HCT116 (cell line): ENCODE measurements around the gene CAB39. TPM values are rescaled to one million over a fixed set of nuclear protein-coding genes. Genes with fewer than 3 reads are reported as not detected.

Experiments
- ATAC-seq: fragments of 200-7000 bp; cut with Tn5 transposase; 2 replicates; pipeline ENCODE4 v1.9.1; 2020; ENCODE audit warnings: mild to moderate bottlenecking, moderate library complexity
- BruUV-seq: library from RNA; stranded (reverse); fragments of 400-500 nt; replicated peaks from 2 replicates; lab custom pipeline; 2021; lab: Mats Ljungman, UMichigan
- CTCF ChIA-PET: fragments of 300-600 bp; sonication (Branson Sonifier 250); formaldehyde crosslinking; loops from one replicate; lab custom pipeline; 2021; ENCODE audit warnings: antibody characterized with exemption; lab: Charles Lee
- POLR2A ChIA-PET: fragments of 300-600, 350-600 bp; sonication (Branson Sonifier 250); formaldehyde crosslinking; loops from one replicate; lab custom pipeline; 2021; ENCODE audit warnings: antibody characterized with exemption; lab: Charles Lee
- RAD21 ChIA-PET, 2 experiments: fragments of 300-600 bp; sonication (Branson Sonifier 250); formaldehyde crosslinking; loops; one replicate each; lab custom pipeline; 2023; ENCODE audit warnings: low total read pairs in 2 of 2; ENCODE audit not compliant: uncharacterized antibody in 2 of 2, unreplicated experiment in 2 of 2, low non-redundant PET in 1 of 2; lab: Charles Lee
- DNase-seq: peaks from one replicate; pipeline ENCODE4 v3.0.0-alpha.2; 2010; ENCODE audit warnings: low read depth, low spot score
- H2AFZ ChIP-seq: fragments of 200-600 bp; shearing (Covaris generic), sonication (generic); 2 replicates; pipeline ENCODE4 v1.6.1; 2017; ENCODE audit warnings: low read depth, mixed run types, mixed read lengths, antibody characterized with exemption, low read length; ENCODE audit not compliant: poor library complexity, severe bottlenecking
- H3K27ac ChIP-seq: 2 replicates; pipeline ENCODE4 v1.5.1; 2012; ENCODE audit warnings: low read depth, low read length
- H3K27me3 ChIP-seq: fragments of 200-600 bp; sonication (generic); 2 replicates; pipeline ENCODE4 v1.6.1; 2016; ENCODE audit warnings: mixed run types, low read length, mixed read lengths; ENCODE audit not compliant: insufficient read depth
- H3K36me3 ChIP-seq, 2 experiments: fragments of 200-500 bp in 1 of 2; fragments of 200-600 bp in 1 of 2; sonication (Bioruptor generic) in 1 of 2; sonication (generic) in 1 of 2; 2 replicates each; pipeline versions ENCODE4 v1.5.1 to v1.6.1; 2014 to 2016; ENCODE audit warnings: low read length in 2 of 2, inconsistent platforms in 1 of 2, mixed read lengths in 1 of 2, mixed run types in 1 of 2; ENCODE audit not compliant: insufficient read depth in 2 of 2, control insufficient read depth in 1 of 2
- H3K4me1 ChIP-seq, 2 experiments: fragments of 200-600 bp in 1 of 2; sonication (generic) in 1 of 2; 2 replicates each; pipeline versions ENCODE4 v1.5.1 to v1.6.1; 2012 to 2017; ENCODE audit warnings: low read length in 2 of 2, inconsistent platforms in 1 of 2, mild to moderate bottlenecking in 1 of 2, mixed read lengths in 1 of 2, mixed run types in 1 of 2, moderate library complexity in 1 of 2; ENCODE audit not compliant: insufficient read depth in 2 of 2, control insufficient read depth in 1 of 2
- H3K4me2 ChIP-seq: fragments of 200-600 bp; sonication (generic); 2 replicates; pipeline ENCODE4 v1.6.1; 2017; ENCODE audit warnings: mixed run types, low read length, mixed read lengths
- H3K4me3 ChIP-seq, 2 experiments: fragments of 200-600 bp in 1 of 2; sonication (generic) in 1 of 2; replicated peaks in 1 of 2; 2 replicates each; pipeline ENCODE4 v1.5.1; 2011 to 2016; ENCODE audit warnings: low read length in 2 of 2, control low read depth in 1 of 2, low read depth in 1 of 2, mild to moderate bottlenecking in 1 of 2, mixed read lengths in 1 of 2, mixed run types in 1 of 2
- H3K79me2 ChIP-seq: fragments of 200-600 bp; sonication (generic); 2 replicates; pipeline ENCODE4 v1.6.1; 2017; ENCODE audit warnings: mild to moderate bottlenecking, mixed run types, low read length, moderate library complexity, mixed read lengths; ENCODE audit not compliant: insufficient read depth
- H3K9ac ChIP-seq: fragments of 200-600 bp; sonication (generic); 2 replicates; pipeline ENCODE4 v1.6.1; 2016; ENCODE audit warnings: low read length, mixed read lengths
- H3K9me2 ChIP-seq: fragments of 200-600 bp; sonication (generic), shearing (Covaris generic); 2 replicates; pipeline ENCODE4 v1.6.1; 2017; ENCODE audit warnings: mixed run types, mild to moderate bottlenecking, moderate library complexity; ENCODE audit not compliant: insufficient read depth
- H3K9me3 ChIP-seq, 2 experiments: fragments of 200-500 bp in 1 of 2; fragments of 200-600 bp in 1 of 2; sonication (Bioruptor generic) in 1 of 2; sonication (generic) in 1 of 2; 2 replicates each; pipeline ENCODE4 v1.6.1; 2014 to 2017; ENCODE audit warnings: low read length in 2 of 2, mixed read lengths in 2 of 2, inconsistent platforms in 1 of 2, low read depth in 1 of 2, mild to moderate bottlenecking in 1 of 2, mixed run types in 1 of 2, moderate library complexity in 1 of 2; ENCODE audit not compliant: control insufficient read depth in 1 of 2, insufficient read depth in 1 of 2
- H4K20me1 ChIP-seq: fragments of 200-600 bp; sonication (generic), shearing (Covaris generic); 2 replicates; pipeline ENCODE4 v1.6.1; 2017; ENCODE audit warnings: mixed run types, mild to moderate bottlenecking, moderate library complexity; ENCODE audit not compliant: insufficient read depth
- EZH2 ChIP-seq: fragments of 200-600 bp; sonication (generic); IDR thresholded peaks from 2 replicates; pipeline ENCODE4 v1.6.1; 2017; ENCODE audit warnings: antibody characterized with exemption, mixed run types
- FOSL1 ChIP-seq: IDR thresholded peaks from 2 replicates; pipeline ENCODE4 v1.6.1; 2012; ENCODE audit warnings: low read depth
- JUND ChIP-seq: IDR thresholded peaks from 2 replicates; pipeline ENCODE4 v1.6.1; 2012
- POLR2A ChIP-seq: IDR thresholded peaks from 2 replicates; pipeline ENCODE4 v1.7.0; 2011; ENCODE audit warnings: borderline replicate concordance; ENCODE audit not compliant: insufficient read depth, insufficient read length; ENCODE audit errors: extremely low read depth
- SP1 ChIP-seq: IDR thresholded peaks from 2 replicates; pipeline ENCODE4 v1.6.1; 2012; ENCODE audit warnings: low read depth
- ZFX ChIP-seq: fragments of 450-650 bp; IDR thresholded peaks from 2 replicates; pipeline ENCODE4 v1.6.1; 2017
- ZNF274 ChIP-seq: fragments of 200-500 bp; sonication (Bioruptor generic); IDR thresholded peaks from 2 replicates; pipeline ENCODE4 v1.6.1; 2014; ENCODE audit warnings: mild to moderate bottlenecking, low read depth, low read length, inconsistent platforms
- intact Hi-C: fragments of 100-400 bp; cut with micrococcal nuclease; formaldehyde crosslinking; loops from 2 replicates; pipeline ENCODE4 v1.10.0; 2022
- total RNA-seq: library from RNA; stranded (reverse); gene quantifications from one replicate; pipeline ENCODE4 v1.2.1, GENCODE V29; 2021; ENCODE audit not compliant: unreplicated experiment
- TF ChIP-seq, protein P1 (sequence below): IDR thresholded peaks from 2 replicates; pipeline ENCODE4 v1.6.1; 2012
- TF ChIP-seq, protein P2 (sequence below): IDR thresholded peaks from 2 replicates; pipeline ENCODE4 v1.6.1; 2012; ENCODE audit warnings: low read depth
- TF ChIP-seq, protein P3 (sequence below): IDR thresholded peaks from 2 replicates; pipeline ENCODE4 v1.6.1; 2012

The CAB39 gene
- total RNA-seq, 1 experiment from 2014 or later, result 63.6 TPM

DNA sequence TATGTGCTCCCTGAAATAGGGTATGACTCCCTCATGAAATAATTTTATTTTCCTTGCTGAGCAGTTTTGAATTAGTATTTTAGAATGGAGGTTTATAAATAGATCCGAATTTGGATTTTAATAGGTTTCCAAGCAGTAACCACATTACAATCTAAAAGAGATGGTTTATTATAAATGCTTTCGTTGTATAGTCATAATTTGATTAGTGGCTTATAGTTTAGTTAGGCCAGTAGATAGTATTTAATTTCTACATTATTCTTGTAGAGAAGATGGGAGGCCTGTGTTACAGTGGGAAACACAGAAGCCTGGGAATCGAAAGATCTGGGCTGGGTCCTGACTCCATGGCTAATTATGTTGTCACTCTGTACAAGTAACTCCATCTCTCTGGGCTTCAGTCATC, 6.7 kb downstream of the CAB39 start:
- Histone ChIP-seq H3K79me2 (peaks cover 99% of the 10 kb centered on the region), H3K4me2 (no peak overlapping the region), H3K36me3 (peaks cover 0 to 18% of the 10 kb centered on the region in 2 experiments; a peak in 2 of 4 replicates), H3K9me3 (no peaks in the 10 kb centered on the region), H2AFZ (no peak overlapping the region), H3K27me3 (no peaks in the 10 kb centered on the region), H3K27ac (no peak overlapping the region), H3K4me1 (peaks cover 5 to 7% of the 10 kb centered on the region in 2 experiments; a peak in 3 of 4 replicates), H3K9ac (no peak overlapping the region), H3K9me2 (no peaks in the 10 kb centered on the region), H3K4me3 (no peak overlapping the region), H4K20me1 (peaks cover 19% of the 10 kb centered on the region; the same call in 1 of the 2 replicates)
- no peak for ATAC-seq
- BruUV-seq, result no TSS peak
- RAD21 ChIA-PET, result no interaction called here
- TF ChIP-seq, protein P1, sequence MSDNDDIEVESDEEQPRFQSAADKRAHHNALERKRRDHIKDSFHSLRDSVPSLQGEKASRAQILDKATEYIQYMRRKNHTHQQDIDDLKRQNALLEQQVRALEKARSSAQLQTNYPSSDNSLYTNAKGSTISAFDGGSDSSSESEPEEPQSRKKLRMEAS, result no peak
- TF ChIP-seq SP1 (no peak), POLR2A (no peak), FOSL1 (no peak), ZFX (no peak), JUND (no peak), EZH2 (no peak), ZNF274 (no peak)
- TF ChIP-seq, protein P2, sequence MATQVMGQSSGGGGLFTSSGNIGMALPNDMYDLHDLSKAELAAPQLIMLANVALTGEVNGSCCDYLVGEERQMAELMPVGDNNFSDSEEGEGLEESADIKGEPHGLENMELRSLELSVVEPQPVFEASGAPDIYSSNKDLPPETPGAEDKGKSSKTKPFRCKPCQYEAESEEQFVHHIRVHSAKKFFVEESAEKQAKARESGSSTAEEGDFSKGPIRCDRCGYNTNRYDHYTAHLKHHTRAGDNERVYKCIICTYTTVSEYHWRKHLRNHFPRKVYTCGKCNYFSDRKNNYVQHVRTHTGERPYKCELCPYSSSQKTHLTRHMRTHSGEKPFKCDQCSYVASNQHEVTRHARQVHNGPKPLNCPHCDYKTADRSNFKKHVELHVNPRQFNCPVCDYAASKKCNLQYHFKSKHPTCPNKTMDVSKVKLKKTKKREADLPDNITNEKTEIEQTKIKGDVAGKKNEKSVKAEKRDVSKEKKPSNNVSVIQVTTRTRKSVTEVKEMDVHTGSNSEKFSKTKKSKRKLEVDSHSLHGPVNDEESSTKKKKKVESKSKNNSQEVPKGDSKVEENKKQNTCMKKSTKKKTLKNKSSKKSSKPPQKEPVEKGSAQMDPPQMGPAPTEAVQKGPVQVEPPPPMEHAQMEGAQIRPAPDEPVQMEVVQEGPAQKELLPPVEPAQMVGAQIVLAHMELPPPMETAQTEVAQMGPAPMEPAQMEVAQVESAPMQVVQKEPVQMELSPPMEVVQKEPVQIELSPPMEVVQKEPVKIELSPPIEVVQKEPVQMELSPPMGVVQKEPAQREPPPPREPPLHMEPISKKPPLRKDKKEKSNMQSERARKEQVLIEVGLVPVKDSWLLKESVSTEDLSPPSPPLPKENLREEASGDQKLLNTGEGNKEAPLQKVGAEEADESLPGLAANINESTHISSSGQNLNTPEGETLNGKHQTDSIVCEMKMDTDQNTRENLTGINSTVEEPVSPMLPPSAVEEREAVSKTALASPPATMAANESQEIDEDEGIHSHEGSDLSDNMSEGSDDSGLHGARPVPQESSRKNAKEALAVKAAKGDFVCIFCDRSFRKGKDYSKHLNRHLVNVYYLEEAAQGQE, result no peak
- TF ChIP-seq, protein P3, sequence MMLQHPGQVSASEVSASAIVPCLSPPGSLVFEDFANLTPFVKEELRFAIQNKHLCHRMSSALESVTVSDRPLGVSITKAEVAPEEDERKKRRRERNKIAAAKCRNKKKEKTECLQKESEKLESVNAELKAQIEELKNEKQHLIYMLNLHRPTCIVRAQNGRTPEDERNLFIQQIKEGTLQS, result no peak
- DNase-seq, result no peak
- CTCF ChIA-PET, result no interaction called here
- intact Hi-C loops, result loop anchor here (10.0 kb wide), 1 partner anchor 105 kb away; no protein-coding TSS in a partner anchor
- POLR2A ChIA-PET, result no interaction called here
